ENCODE measurements around the gene CRAMP1.

Gene CRAMP1

GRCh38 chr16:1572673-1573072 lies 39.5 kb upstream of the CRAMP1 start:
- DNase-seq (ENCODE audit: low read depth): no peak
- H3K4me3 ChIP-seq (ENCODE audit: low read depth, low read length): no peak overlapping the region
- no peak for TF ChIP-seq CTCF (conservative IDR thresholded peaks at IDR 0.05; ENCODE audit: low read depth, low read length)

- TF ChIP-seq CTCF (conservative IDR thresholded peaks at IDR 0.05; ENCODE audit: low read depth, low read length): no peak
- no peak for DNase-seq (ENCODE audit: low read depth)
- no peak overlapping the region for H3K4me3 ChIP-seq (ENCODE audit: low read depth, low read length)
Measured at GRCh38 chr16:1573301-1573700, 38.9 kb upstream of the CRAMP1 start.

GRCh38 chr16:1575578-1575977 lies 36.6 kb upstream of the CRAMP1 start:
- no peak for DNase-seq (ENCODE audit: low read depth)
- no peak overlapping the region for H3K4me3 ChIP-seq (ENCODE audit: low read depth, low read length)
- no peak for TF ChIP-seq CTCF (conservative IDR thresholded peaks at IDR 0.05; ENCODE audit: low read depth, low read length)

- no peak for DNase-seq (ENCODE audit: low read depth)
- H3K4me3 ChIP-seq (ENCODE audit: low read depth, low read length): no peak overlapping the region
- TF ChIP-seq CTCF (conservative IDR thresholded peaks at IDR 0.05; ENCODE audit: low read depth, low read length): peak; percentile 28
Measured at GRCh38 chr16:1579214-1579613, 32.9 kb upstream of the CRAMP1 start.

GRCh38 chr16:1580256-1580655 lies 31.9 kb upstream of the CRAMP1 start:
- DNase-seq (ENCODE audit: low read depth): no peak
- TF ChIP-seq CTCF (conservative IDR thresholded peaks at IDR 0.05; ENCODE audit: low read depth, low read length): no peak
- no peak overlapping the region for H3K4me3 ChIP-seq (ENCODE audit: low read depth, low read length)

- H3K4me3 ChIP-seq (ENCODE audit: low read depth, low read length): no peak overlapping the region
Measured at GRCh38 chr16:1580956-1581355, 31.2 kb upstream of the CRAMP1 start.

More at GRCh38 chr16:1580956-1581355, 31.2 kb upstream of the CRAMP1 start:
- no peak for TF ChIP-seq CTCF (conservative IDR thresholded peaks at IDR 0.05; ENCODE audit: low read depth, low read length)
- DNase-seq (ENCODE audit: low read depth): no peak
